ENCODE results near the gene CNTROB.

Gene CNTROB

GRCh38 chr17:7903154-7904103 lies 28.6 kb upstream of the CNTROB start (continued):
- TF ChIP-seq ZNF223 (tag by site-specific recombination; IDR thresholded peaks at IDR 0.05) (no peak), MYNN (tag by site-specific recombination; IDR thresholded peaks at IDR 0.05; ENCODE audit: borderline replicate concordance) (no peak), REPIN1 (tag by site-specific recombination; IDR thresholded peaks at IDR 0.05; ENCODE audit: low read depth) (no peak), ZNF76 (tag by site-specific recombination; IDR thresholded peaks at IDR 0.05; ENCODE audit: borderline replicate concordance, low read depth) (no peak), SETDB1 (IDR thresholded peaks at IDR 0.05; ENCODE audit: insufficient read length, low read length) (no peak), PRDM2 (tag by site-specific recombination; IDR thresholded peaks at IDR 0.05; ENCODE audit: borderline replicate concordance) (no peak), ZNF202 (tag by site-specific recombination; IDR thresholded peaks at IDR 0.05; ENCODE audit: borderline replicate concordance) (no peak), ZSCAN5A (tag by site-specific recombination; IDR thresholded peaks at IDR 0.05) (no peak), PRDM10 (tag by site-specific recombination; IDR thresholded peaks at IDR 0.05) (no peak), ZBTB10 (tag by site-specific recombination; IDR thresholded peaks at IDR 0.05) (no peak), SP3 (tag by site-specific recombination; IDR thresholded peaks at IDR 0.05) (no peak), TRIM28 (IDR thresholded peaks at IDR 0.05; ENCODE audit: borderline replicate concordance, low read length) (peak; percentile 58; the same call in 1 of the 2 replicates), ZNF148 (tag by site-specific recombination; IDR thresholded peaks at IDR 0.05; ENCODE audit: borderline replicate concordance) (no peak), ZNF658 (tag by site-specific recombination; IDR thresholded peaks at IDR 0.05) (no peak), PATZ1 (tag by site-specific recombination; IDR thresholded peaks at IDR 0.05) (no peak), ZNF561 (tag by site-specific recombination; IDR thresholded peaks at IDR 0.05; ENCODE audit: borderline replicate concordance) (peak; percentile 99), ZIC2 (tag by site-specific recombination; IDR thresholded peaks at IDR 0.05) (peak; percentile 72)

All from HEK293 (cell line).